HFF-Myc (cell line): ENCODE data around the gene FFAR1.

ENCODE experiments used
- DNase-seq: peaks from one replicate; pipeline ENCODE4 v3.0.0-alpha.2; 2011; ENCODE audit warnings: low read depth; ENCODE audit errors: extremely low read depth
- H3K4me3 ChIP-seq: replicated peaks from 2 replicates; pipeline ENCODE4 v1.5.1; 2011; ENCODE audit warnings: low read depth, mild to moderate bottlenecking, control low read depth, low read length
- CTCF ChIP-seq: IDR thresholded peaks from 2 replicates; pipeline ENCODE4 v1.5.1; 2012; ENCODE audit warnings: mild to moderate bottlenecking, low read depth, low read length, control low read depth; ENCODE audit errors: missing control alignments

Gene FFAR1

GRCh38 chr19:35331551-35332214 is 16.0 kb upstream of the FFAR1 start:
- no peak for TF ChIP-seq CTCF
- no peak overlapping the region for H3K4me3 ChIP-seq
- no peak for DNase-seq

GRCh38 chr19:35332817-35333216 is 14.9 kb upstream of the FFAR1 start:
- no peak for DNase-seq
- H3K4me3 ChIP-seq = no peak overlapping the region
- TF ChIP-seq CTCF = no peak

GRCh38 chr19:35334144-35334753 is 13.5 kb upstream of the FFAR1 start:
- TF ChIP-seq CTCF = no peak
- no peak for DNase-seq
- no peak overlapping the region for H3K4me3 ChIP-seq

GRCh38 chr19:35336166-35336955 is 11.3 kb upstream of the FFAR1 start:
- H3K4me3 ChIP-seq = no peak overlapping the region
- DNase-seq = no peak
- no peak for TF ChIP-seq CTCF

- H3K4me3 ChIP-seq = no peak overlapping the region
- no peak for DNase-seq
- TF ChIP-seq CTCF = no peak
Observed at GRCh38 chr19:35337097-35337983, 10.4 kb upstream of the FFAR1 start.

GRCh38 chr19:35337984-35338296 is 9.8 kb upstream of the FFAR1 start:
- TF ChIP-seq CTCF = no peak
- DNase-seq = no peak
- H3K4me3 ChIP-seq = no peak overlapping the region
